K562 (cell line): ENCODE results near the gene WWOX. TPM values are rescaled to one million over a fixed set of nuclear protein-coding genes. Genes with fewer than 3 reads are reported as not detected.

ENCODE experiments used
- ATF1 ChIP-seq, 2 experiments: fragments of 450-650 bp in 1 of 2; IDR thresholded peaks; 2 replicates each; pipeline ENCODE4 v1.6.1; 2016; ENCODE audit warnings: missing compliant biosample characterization in 1 of 2, missing genetic modification characterization in 1 of 2
- DPF2 ChIP-seq: fragments of 450-650 bp; IDR thresholded peaks from 2 replicates; pipeline ENCODE4 v1.6.1; 2016
- ESRRB ChIP-seq: fragments of 250-450 bp; sonication (Bioruptor Pico); IDR thresholded peaks from 2 replicates; pipeline ENCODE4 v1.5.0; 2020; ENCODE audit warnings: mild to moderate bottlenecking, moderate library complexity, borderline replicate concordance
- FOSL1 ChIP-seq: fragments of 200-800 bp; sonication (Bioruptor generic); conservative IDR thresholded peaks from 2 replicates; pipeline ENCODE4 v1.6.1; 2016; ENCODE audit warnings: missing genetic modification characterization, missing compliant biosample characterization
- MYNN ChIP-seq, 2 experiments: sonication (generic); formaldehyde crosslinking in 1 of 2; IDR thresholded peaks; 2 replicates each; pipeline versions ENCODE4 v1.5.0 to v1.6.1; 2016 to 2020; ENCODE audit warnings: antibody characterized with exemption in 1 of 2, missing genetic modification reagents in 1 of 2
- NCOA6 ChIP-seq: fragments of 450-650 bp; IDR thresholded peaks from 2 replicates; pipeline ENCODE4 v1.6.1; 2017; ENCODE audit warnings: mild to moderate bottlenecking
- ZNF133 ChIP-seq: fragments of 250-450 bp; sonication (Bioruptor Pico); IDR thresholded peaks from 2 replicates; pipeline ENCODE4 v1.4.0; 2020; ENCODE audit warnings: mild to moderate bottlenecking
- ZNF165 ChIP-seq: fragments of 250-450 bp; sonication (Bioruptor Pico); IDR thresholded peaks from 2 replicates; pipeline ENCODE4 v1.4.0; 2020; ENCODE audit warnings: borderline replicate concordance
- polyA plus RNA-seq, 8 experiments: library from polyadenylated mRNA; depleted of rRNA in 4 of 8; stranded (reverse) in 5 of 8; unstranded in 3 of 8; fragments of >200 nt; fragmentation: Nextera tagmentation in 2 of 8; fragmentation: Illumina TruSeq in 1 of 8; extraction: Ambion mirVana in 2 of 8; extraction: Trizol in 1 of 8; gene quantifications; 2 replicates each; pipeline versions ENCODE4 v1.2.1 to v1.2.3, GENCODE V29; 2011 to 2014; ENCODE audit warnings: inconsistent platforms in 1 of 8, missing spikeins in 1 of 8
- total RNA-seq, 7 experiments: library from RNA; depleted of rRNA in 6 of 7; stranded (reverse); fragments of >200 nt in 6 of 7; fragmentation: Illumina TruSeq in 2 of 7; extraction: Trizol in 2 of 7; gene quantifications; 2 replicates each; pipeline versions ENCODE4 v1.2.1 to v1.2.3, GENCODE V29; 2011 to 2021; ENCODE audit warnings: low replicate concordance in 1 of 7
- TF ChIP-seq, protein P1 (sequence below): fragments of 250-450 bp; sonication (Bioruptor Pico); IDR thresholded peaks from 2 replicates; pipeline ENCODE4 v1.5.0; 2020; ENCODE audit warnings: mild to moderate bottlenecking, borderline replicate concordance
- TF ChIP-seq, protein P2 (sequence below): sonication (generic); formaldehyde crosslinking; IDR thresholded peaks from 2 replicates; pipeline ENCODE4 v1.9.0; 2022; ENCODE audit warnings: mild to moderate bottlenecking, missing genetic modification reagents
- TF ChIP-seq, protein P3 (sequence below): fragments of 250-450 bp; sonication (Bioruptor Pico); IDR thresholded peaks from 2 replicates; pipeline ENCODE4 v1.4.0; 2020
- TF ChIP-seq, protein P4 (sequence below): sonication (generic); formaldehyde crosslinking; IDR thresholded peaks from 2 replicates; pipeline ENCODE4 v1.8.0; 2022; ENCODE audit warnings: mild to moderate bottlenecking, missing genetic modification reagents

The WWOX gene
- total and polyA plus RNA-seq, 9 of the 15 experiments (the other 6 are each of a cell fraction or from before 2014, with no cell fraction given): 1.6 to 22.7 (median 8.1) TPM

DNA sequence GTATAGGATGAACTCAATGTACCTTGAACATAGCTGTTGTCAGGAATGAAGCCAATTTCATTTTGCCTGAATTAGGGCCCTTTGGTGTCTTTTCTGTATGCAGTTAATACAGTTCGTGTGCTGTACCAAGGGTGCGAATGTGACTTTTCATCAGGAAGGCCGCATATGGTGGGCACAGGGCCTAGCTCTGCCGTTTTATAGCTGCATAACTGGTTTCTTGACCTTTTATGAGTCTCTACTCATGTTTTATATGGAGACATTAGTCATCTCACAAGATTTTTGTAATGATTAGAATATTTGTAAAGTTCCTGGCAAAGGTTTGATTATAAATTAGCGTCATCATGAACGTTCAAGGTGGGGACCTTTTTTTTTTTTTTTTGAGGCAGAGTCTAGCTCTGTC is 989.5 kb downstream of the WWOX start (continued):
- TF ChIP-seq, protein P1, sequence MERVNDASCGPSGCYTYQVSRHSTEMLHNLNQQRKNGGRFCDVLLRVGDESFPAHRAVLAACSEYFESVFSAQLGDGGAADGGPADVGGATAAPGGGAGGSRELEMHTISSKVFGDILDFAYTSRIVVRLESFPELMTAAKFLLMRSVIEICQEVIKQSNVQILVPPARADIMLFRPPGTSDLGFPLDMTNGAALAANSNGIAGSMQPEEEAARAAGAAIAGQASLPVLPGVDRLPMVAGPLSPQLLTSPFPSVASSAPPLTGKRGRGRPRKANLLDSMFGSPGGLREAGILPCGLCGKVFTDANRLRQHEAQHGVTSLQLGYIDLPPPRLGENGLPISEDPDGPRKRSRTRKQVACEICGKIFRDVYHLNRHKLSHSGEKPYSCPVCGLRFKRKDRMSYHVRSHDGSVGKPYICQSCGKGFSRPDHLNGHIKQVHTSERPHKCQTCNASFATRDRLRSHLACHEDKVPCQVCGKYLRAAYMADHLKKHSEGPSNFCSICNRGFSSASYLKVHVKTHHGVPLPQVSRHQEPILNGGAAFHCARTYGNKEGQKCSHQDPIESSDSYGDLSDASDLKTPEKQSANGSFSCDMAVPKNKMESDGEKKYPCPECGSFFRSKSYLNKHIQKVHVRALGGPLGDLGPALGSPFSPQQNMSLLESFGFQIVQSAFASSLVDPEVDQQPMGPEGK: no peak
- no peak for TF ChIP-seq MYNN (IDR thresholded peaks at IDR 0.05)
- no peak for TF ChIP-seq MYNN (CRISPR knock-in tag; IDR thresholded peaks at IDR 0.05)
- no peak for TF ChIP-seq NCOA6
- TF ChIP-seq, protein P2, sequence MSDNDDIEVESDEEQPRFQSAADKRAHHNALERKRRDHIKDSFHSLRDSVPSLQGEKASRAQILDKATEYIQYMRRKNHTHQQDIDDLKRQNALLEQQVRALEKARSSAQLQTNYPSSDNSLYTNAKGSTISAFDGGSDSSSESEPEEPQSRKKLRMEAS: no peak
- TF ChIP-seq DPF2: no peak
- no peak for TF ChIP-seq ZNF133
- no peak for TF ChIP-seq FOSL1
- TF ChIP-seq, protein P3, sequence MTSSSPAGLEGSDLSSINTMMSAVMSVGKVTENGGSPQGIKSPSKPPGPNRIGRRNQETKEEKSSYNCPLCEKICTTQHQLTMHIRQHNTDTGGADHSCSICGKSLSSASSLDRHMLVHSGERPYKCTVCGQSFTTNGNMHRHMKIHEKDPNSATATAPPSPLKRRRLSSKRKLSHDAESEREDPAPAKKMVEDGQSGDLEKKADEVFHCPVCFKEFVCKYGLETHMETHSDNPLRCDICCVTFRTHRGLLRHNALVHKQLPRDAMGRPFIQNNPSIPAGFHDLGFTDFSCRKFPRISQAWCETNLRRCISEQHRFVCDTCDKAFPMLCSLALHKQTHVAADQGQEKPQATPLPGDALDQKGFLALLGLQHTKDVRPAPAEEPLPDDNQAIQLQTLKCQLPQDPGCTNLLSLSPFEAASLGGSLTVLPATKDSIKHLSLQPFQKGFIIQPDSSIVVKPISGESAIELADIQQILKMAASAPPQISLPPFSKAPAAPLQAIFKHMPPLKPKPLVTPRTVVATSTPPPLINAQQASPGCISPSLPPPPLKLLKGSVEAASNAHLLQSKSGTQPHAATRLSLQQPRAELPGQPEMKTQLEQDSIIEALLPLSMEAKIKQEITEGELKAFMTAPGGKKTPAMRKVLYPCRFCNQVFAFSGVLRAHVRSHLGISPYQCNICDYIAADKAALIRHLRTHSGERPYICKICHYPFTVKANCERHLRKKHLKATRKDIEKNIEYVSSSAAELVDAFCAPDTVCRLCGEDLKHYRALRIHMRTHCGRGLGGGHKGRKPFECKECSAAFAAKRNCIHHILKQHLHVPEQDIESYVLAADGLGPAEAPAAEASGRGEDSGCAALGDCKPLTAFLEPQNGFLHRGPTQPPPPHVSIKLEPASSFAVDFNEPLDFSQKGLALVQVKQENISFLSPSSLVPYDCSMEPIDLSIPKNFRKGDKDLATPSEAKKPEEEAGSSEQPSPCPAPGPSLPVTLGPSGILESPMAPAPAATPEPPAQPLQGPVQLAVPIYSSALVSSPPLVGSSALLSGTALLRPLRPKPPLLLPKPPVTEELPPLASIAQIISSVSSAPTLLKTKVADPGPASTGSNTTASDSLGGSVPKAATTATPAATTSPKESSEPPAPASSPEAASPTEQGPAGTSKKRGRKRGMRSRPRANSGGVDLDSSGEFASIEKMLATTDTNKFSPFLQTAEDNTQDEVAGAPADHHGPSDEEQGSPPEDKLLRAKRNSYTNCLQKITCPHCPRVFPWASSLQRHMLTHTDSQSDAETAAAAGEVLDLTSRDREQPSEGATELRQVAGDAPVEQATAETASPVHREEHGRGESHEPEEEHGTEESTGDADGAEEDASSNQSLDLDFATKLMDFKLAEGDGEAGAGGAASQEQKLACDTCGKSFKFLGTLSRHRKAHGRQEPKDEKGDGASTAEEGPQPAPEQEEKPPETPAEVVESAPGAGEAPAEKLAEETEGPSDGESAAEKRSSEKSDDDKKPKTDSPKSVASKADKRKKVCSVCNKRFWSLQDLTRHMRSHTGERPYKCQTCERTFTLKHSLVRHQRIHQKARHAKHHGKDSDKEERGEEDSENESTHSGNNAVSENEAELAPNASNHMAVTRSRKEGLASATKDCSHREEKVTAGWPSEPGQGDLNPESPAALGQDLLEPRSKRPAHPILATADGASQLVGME (CRISPR knock-in tag): no peak
- no peak for TF ChIP-seq ATF1 (CRISPR knock-in tag; IDR thresholded peaks at IDR 0.05)
- no peak for TF ChIP-seq ATF1 (tag; IDR thresholded peaks at IDR 0.05)
- no peak for TF ChIP-seq ESRRB
- TF ChIP-seq ZNF165: no peak
- TF ChIP-seq, protein P4, sequence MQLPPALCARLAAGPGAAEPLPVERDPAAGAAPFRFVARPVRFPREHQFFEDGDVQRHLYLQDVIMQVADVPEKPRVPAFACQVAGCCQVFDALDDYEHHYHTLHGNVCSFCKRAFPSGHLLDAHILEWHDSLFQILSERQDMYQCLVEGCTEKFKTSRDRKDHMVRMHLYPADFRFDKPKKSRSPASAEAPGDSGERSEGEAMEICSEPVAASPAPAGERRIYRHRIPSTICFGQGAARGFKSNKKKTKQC (CRISPR knock-in tag): no peak
- TF ChIP-seq, all 486 proteins: peak for 0
